Measurements from ENCODE around the gene RAB3GAP1. TPM values are rescaled to one million over a fixed set of nuclear protein-coding genes. Genes with fewer than 3 reads are reported as not detected.
"Not testable (repeated sequence)": the region's sequence is repeated elsewhere in the genome, so short reads cannot be mapped to it uniquely, and the experiment has no call there.

The RAB3GAP1 gene
- polyA plus RNA-seq, 1 donor (not counting 4 experiments of a cell fraction or from before 2014, with no cell fraction given), result 41.6 TPM

GRCh38 chr2:135078417-135078816, 26.3 kb downstream of the RAB3GAP1 start:
- TF ChIP-seq EZH2 (IDR thresholded peaks at IDR 0.05; ENCODE audit: low read length), result no peak
- TF ChIP-seq CTCF (optimal IDR thresholded peaks at IDR 0.05 in 1 of 3, IDR thresholded peaks at IDR 0.05 in 1 of 3, conservative IDR thresholded peaks at IDR 0.05 in 1 of 3; ENCODE audit: extremely low read depth in 1 of 3, insufficient read depth in 2 of 3, low read length in 3 of 3), result no peak
- Histone ChIP-seq H3K4me3 (ENCODE audit: control insufficient read depth in 2 of 3, extremely low read depth in 1 of 3, insufficient read depth in 2 of 3, low read depth in 1 of 3, low read length in 3 of 3) (no peak overlapping the region), H3K36me3 (ENCODE audit: control insufficient read depth in 2 of 2, extremely low read depth in 1 of 2, insufficient read depth in 2 of 2, low read length in 2 of 2) (peaks cover 3 to 7% of the 10 kb centered on the region in 2 experiments), H3K9me1 (ENCODE audit: control insufficient read depth, extremely low read depth, insufficient read depth, low read length) (no peaks in the 10 kb centered on the region), H3K79me2 (ENCODE audit: control insufficient read depth, insufficient read depth, low read length) (peaks cover 61% of the 10 kb centered on the region), H3K27ac (ENCODE audit: control insufficient read depth, insufficient read depth, low read length) (no peak overlapping the region), H3K9ac (ENCODE audit: control insufficient read depth, extremely low read depth, insufficient read depth, low read length) (no peak overlapping the region), H4K20me1 (ENCODE audit: control insufficient read depth, extremely low read depth, insufficient read depth, low read length) (peaks cover 2% of the 10 kb centered on the region), H2AFZ (ENCODE audit: control insufficient read depth, low read length) (no peak overlapping the region), H3K4me2 (ENCODE audit: control insufficient read depth, extremely low read depth, insufficient read depth, low read depth, low read length) (no peak overlapping the region), H3K4me1 (ENCODE audit: control insufficient read depth, extremely low read depth, insufficient read depth, low read length) (no peaks in the 10 kb centered on the region), H3K9me3 (ENCODE audit: control insufficient read depth, low read depth, low read length) (no peaks in the 10 kb centered on the region), H3K27me3 (ENCODE audit: control insufficient read depth, extremely low read depth, insufficient read depth, low read length) (no peaks in the 10 kb centered on the region)
- dilution Hi-C loops (cut with MboI; ENCODE audit: extremely low pct_ligation_motif_present, low sequenced_read_pairs), result no loop called here
- no peak for DNase-seq (ENCODE audit: low read depth, low spot score)
- no peak for FAIRE-seq

GRCh38 chr2:135086222-135086621, 34.1 kb downstream of the RAB3GAP1 start:
- H3K4me2 ChIP-seq (ENCODE audit: control insufficient read depth, extremely low read depth, insufficient read depth, low read depth, low read length), result no peak overlapping the region
- no peaks in the 10 kb centered on the region for H3K9me3 ChIP-seq (ENCODE audit: control insufficient read depth, low read depth, low read length)
- no peak overlapping the region for H2AFZ ChIP-seq (ENCODE audit: control insufficient read depth, low read length)
- peaks cover 2% of the 10 kb centered on the region for H4K20me1 ChIP-seq (ENCODE audit: control insufficient read depth, extremely low read depth, insufficient read depth, low read length)
- H3K36me3 ChIP-seq (ENCODE audit: control insufficient read depth in 2 of 2, extremely low read depth in 1 of 2, insufficient read depth in 2 of 2, low read length in 2 of 2), result no peaks in the 10 kb centered on the region
- dilution Hi-C loops (cut with MboI; ENCODE audit: extremely low pct_ligation_motif_present, low sequenced_read_pairs), result no loop called here
- no peak overlapping the region for H3K4me3 ChIP-seq (ENCODE audit: control insufficient read depth in 2 of 3, extremely low read depth in 1 of 3, insufficient read depth in 2 of 3, low read depth in 1 of 3, low read length in 3 of 3)
- peaks cover 74% of the 10 kb centered on the region for H3K79me2 ChIP-seq (ENCODE audit: control insufficient read depth, insufficient read depth, low read length)
- H3K27ac ChIP-seq (ENCODE audit: control insufficient read depth, insufficient read depth, low read length), result no peak overlapping the region
- H3K9ac ChIP-seq (ENCODE audit: control insufficient read depth, extremely low read depth, insufficient read depth, low read length), result no peak overlapping the region
- FAIRE-seq (no peak), DNase-seq (ENCODE audit: low read depth, low spot score) (no peak)
- TF ChIP-seq CTCF (optimal IDR thresholded peaks at IDR 0.05 in 1 of 3, IDR thresholded peaks at IDR 0.05 in 1 of 3, conservative IDR thresholded peaks at IDR 0.05 in 1 of 3; ENCODE audit: extremely low read depth in 1 of 3, insufficient read depth in 2 of 3, low read length in 3 of 3), result no peak
- TF ChIP-seq EZH2 (IDR thresholded peaks at IDR 0.05; ENCODE audit: low read length), result no peak
- H3K9me1 ChIP-seq (ENCODE audit: control insufficient read depth, extremely low read depth, insufficient read depth, low read length), result no peaks in the 10 kb centered on the region
- no peaks in the 10 kb centered on the region for H3K4me1 ChIP-seq (ENCODE audit: control insufficient read depth, extremely low read depth, insufficient read depth, low read length)
- no peaks in the 10 kb centered on the region for H3K27me3 ChIP-seq (ENCODE audit: control insufficient read depth, extremely low read depth, insufficient read depth, low read length)

GRCh38 chr2:135089597-135089996, 37.5 kb downstream of the RAB3GAP1 start:
- FAIRE-seq; H4K20me1 ChIP-seq (ENCODE audit: control insufficient read depth, extremely low read depth, insufficient read depth, low read length); DNase-seq (ENCODE audit: low read depth, low spot score): not testable (repeated sequence)

More at GRCh38 chr2:135089597-135089996, 37.5 kb downstream of the RAB3GAP1 start:
- H3K4me3 ChIP-seq (ENCODE audit: control insufficient read depth in 2 of 3, extremely low read depth in 1 of 3, insufficient read depth in 2 of 3, low read depth in 1 of 3, low read length in 3 of 3); H3K4me1 ChIP-seq (ENCODE audit: control insufficient read depth, extremely low read depth, insufficient read depth, low read length); H3K36me3 ChIP-seq (ENCODE audit: control insufficient read depth in 2 of 2, extremely low read depth in 1 of 2, insufficient read depth in 2 of 2, low read length in 2 of 2); H3K27ac ChIP-seq (ENCODE audit: control insufficient read depth, insufficient read depth, low read length); H3K4me2 ChIP-seq (ENCODE audit: control insufficient read depth, extremely low read depth, insufficient read depth, low read depth, low read length); dilution Hi-C loops (cut with MboI; ENCODE audit: extremely low pct_ligation_motif_present, low sequenced_read_pairs); H3K9ac ChIP-seq (ENCODE audit: control insufficient read depth, extremely low read depth, insufficient read depth, low read length); H3K9me1 ChIP-seq (ENCODE audit: control insufficient read depth, extremely low read depth, insufficient read depth, low read length); H2AFZ ChIP-seq (ENCODE audit: control insufficient read depth, low read length); H3K27me3 ChIP-seq (ENCODE audit: control insufficient read depth, extremely low read depth, insufficient read depth, low read length); H3K9me3 ChIP-seq (ENCODE audit: control insufficient read depth, low read depth, low read length): not testable (repeated sequence)
- peaks cover 47% of the 10 kb centered on the region for H3K79me2 ChIP-seq (ENCODE audit: control insufficient read depth, insufficient read depth, low read length)

All from keratinocyte (primary cell).